Nephron (organoid): ENCODE results near the gene ABHD16B.

Experiments
- H3K27ac Mint-ChIP-seq, 3 experiments: 2 replicates each; pipeline ENCODE4 v1.8.0; 2020; ENCODE audit warnings: mixed read lengths in 3 of 3, mild to moderate bottlenecking in 2 of 3, moderate library complexity in 1 of 3
- H3K27me3 Mint-ChIP-seq: 2 replicates; pipeline ENCODE4 v1.8.0; 2021; ENCODE audit warnings: low read depth, mild to moderate bottlenecking, moderate library complexity, mixed read lengths
- H3K36me3 Mint-ChIP-seq: 2 replicates; pipeline ENCODE4 v1.8.0; 2020; ENCODE audit warnings: low read depth, mixed read lengths
- H3K4me1 Mint-ChIP-seq: 2 replicates; pipeline ENCODE4 v1.8.0; 2020; ENCODE audit warnings: mixed read lengths
- H3K4me3 Mint-ChIP-seq, 3 experiments: 2 replicates each; pipeline ENCODE4 v1.8.0; 2020; ENCODE audit warnings: mild to moderate bottlenecking in 3 of 3, mixed read lengths in 3 of 3, moderate library complexity in 2 of 3
- H3K9me3 Mint-ChIP-seq: 2 replicates; pipeline ENCODE4 v1.8.0; 2020; ENCODE audit warnings: mixed read lengths
- CTCF ChIP-seq, 3 experiments: fragments of 200-600 bp; sonication (generic); IDR thresholded peaks; one replicate each; pipeline ENCODE4 v1.5.0; 2021; ENCODE audit warnings: antibody characterized with exemption in 3 of 3; ENCODE audit not compliant: unreplicated experiment in 3 of 3

The ABHD16B gene

DNA sequence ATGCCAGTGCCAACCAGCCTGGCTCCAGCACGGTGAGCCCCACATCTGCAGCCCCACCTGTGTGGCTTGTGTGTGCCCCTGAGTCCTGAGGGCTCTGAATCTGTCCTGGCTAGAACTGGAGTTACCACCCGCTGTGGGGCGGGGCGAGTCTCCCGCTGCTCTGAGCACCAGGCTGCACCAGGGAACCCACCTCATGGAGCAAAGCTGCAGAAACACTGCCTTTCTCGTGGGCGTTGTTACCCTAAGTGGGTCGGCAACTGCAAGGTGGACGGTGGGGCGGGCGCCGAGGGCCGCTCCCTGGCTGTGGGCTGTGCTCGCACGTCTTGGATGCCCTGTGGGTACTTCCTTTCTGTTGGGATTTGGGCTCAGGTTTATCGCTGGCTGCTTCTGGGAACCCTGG, 17.5 kb upstream of the ABHD16B start:
- Mint-ChIP-seq H3K36me3 (no peaks in the 10 kb centered on the region), H3K9me3 (no peaks in the 10 kb centered on the region), H3K27me3 (no peaks in the 10 kb centered on the region), H3K4me3 (no peak overlapping the region), H3K4me1 (peaks cover 10% of the 10 kb centered on the region), H3K27ac (peak overlapping the region in 2 of 3 experiments; percentile 29 to 41)
- TF ChIP-seq CTCF (IDR thresholded peaks at IDR 0.05; ENCODE audit: unreplicated experiment in 3 of 3): no peak

DNA sequence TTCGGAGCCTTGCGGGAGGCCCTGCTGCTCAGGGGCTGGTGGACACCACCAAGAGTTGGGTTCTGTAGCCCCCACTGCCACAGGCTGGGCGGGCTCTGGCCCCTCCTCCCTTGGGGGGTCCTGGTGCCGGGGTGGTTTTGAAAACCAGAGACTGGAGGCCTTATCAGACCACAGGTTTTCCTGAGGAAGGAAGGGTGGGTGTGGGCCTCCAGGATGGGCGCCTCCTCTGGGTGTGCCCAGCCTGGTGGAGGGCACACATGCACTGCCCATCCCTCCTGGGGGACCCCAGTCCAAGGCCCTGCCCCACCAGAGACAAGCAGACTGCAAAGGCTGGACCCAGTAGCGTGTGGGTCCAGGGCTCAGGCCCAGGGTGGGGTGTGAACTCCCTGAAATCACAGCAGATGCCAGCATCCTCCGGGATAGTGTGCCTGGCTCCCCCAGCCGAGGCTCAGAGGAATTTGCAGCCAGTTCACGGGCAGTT, 16.7 kb upstream of the ABHD16B start:
- H3K4me3 Mint-ChIP-seq: no peak overlapping the region
- no peaks in the 10 kb centered on the region for H3K36me3 Mint-ChIP-seq
- H3K9me3 Mint-ChIP-seq: no peaks in the 10 kb centered on the region
- peak overlapping the region; percentile 33 to 80 (median 69) for H3K27ac Mint-ChIP-seq
- H3K27me3 Mint-ChIP-seq: no peaks in the 10 kb centered on the region
- TF ChIP-seq CTCF (IDR thresholded peaks at IDR 0.05; ENCODE audit: unreplicated experiment in 3 of 3): no peak
- peaks cover 10% of the 10 kb centered on the region for H3K4me1 Mint-ChIP-seq

DNA sequence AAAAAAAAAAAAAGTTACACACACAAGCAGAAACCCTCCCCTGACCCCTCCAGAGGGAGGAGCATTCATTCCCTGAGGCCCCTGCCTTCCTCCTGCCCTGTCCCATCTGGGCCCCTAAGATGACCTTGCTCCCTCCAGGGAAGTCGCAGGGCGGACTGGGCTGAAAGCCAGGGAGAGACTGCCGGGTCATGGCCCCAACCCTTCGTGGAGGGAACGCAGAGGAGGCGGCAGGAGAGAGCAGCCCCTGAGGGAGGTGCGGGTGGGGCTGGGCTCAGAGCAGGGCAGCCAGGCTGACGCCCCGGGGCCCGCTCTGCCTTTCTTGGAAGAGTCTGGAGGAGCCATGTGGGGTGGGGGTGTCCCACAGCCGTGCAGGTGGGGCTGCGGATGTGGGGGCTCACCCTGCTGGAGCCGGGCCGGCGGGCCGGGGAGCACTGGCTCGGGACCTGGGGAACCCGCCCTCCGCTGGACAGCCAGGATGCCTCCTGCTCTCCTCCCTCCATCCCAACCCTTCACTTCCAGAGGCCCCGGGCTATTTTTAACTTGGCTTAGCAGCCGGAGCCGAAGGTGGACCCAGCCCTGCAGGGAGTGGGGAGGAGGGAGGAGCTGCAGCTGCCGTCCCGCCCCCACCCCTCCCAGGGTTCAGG, 15.0 kb upstream of the ABHD16B start:
- no peak for TF ChIP-seq CTCF (IDR thresholded peaks at IDR 0.05; ENCODE audit: unreplicated experiment in 3 of 3)
- Mint-ChIP-seq H3K4me1 (peaks cover 13% of the 10 kb centered on the region), H3K27ac (peak overlapping the region; percentile 80 to 97 (median 95)), H3K9me3 (no peaks in the 10 kb centered on the region), H3K27me3 (no peaks in the 10 kb centered on the region), H3K4me3 (peak overlapping the region in 2 of 3 experiments; percentile 75 to 76), H3K36me3 (no peaks in the 10 kb centered on the region)

DNA sequence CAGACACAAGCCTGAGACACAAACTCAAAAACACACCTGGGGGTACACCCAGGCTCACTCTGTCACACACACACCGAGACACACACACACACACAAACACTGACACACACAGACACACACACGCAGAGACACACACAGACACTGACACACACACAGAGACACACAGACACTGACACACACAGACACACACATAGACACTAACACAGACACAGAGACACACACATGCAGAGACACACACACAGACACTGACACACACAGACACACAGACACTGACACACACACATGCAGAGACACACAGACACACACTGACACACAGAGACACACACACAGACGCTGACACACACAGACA, 14.4 kb upstream of the ABHD16B start:
- Mint-ChIP-seq H3K9me3 (no peaks in the 10 kb centered on the region), H3K27me3 (no peaks in the 10 kb centered on the region), H3K4me1 (peaks cover 14% of the 10 kb centered on the region), H3K4me3 (no peak overlapping the region), H3K36me3 (no peaks in the 10 kb centered on the region), H3K27ac (no peak overlapping the region)
- TF ChIP-seq CTCF (IDR thresholded peaks at IDR 0.05; ENCODE audit: unreplicated experiment in 3 of 3): no peak

GRCh38 chr20:63847237-63848002, 13.9 kb upstream of the ABHD16B start:
- Mint-ChIP-seq H3K27ac (no peak overlapping the region), H3K36me3 (no peaks in the 10 kb centered on the region), H3K4me1 (peaks cover 10% of the 10 kb centered on the region), H3K27me3 (no peaks in the 10 kb centered on the region), H3K4me3 (no peak overlapping the region), H3K9me3 (no peaks in the 10 kb centered on the region)
- TF ChIP-seq CTCF (IDR thresholded peaks at IDR 0.05; ENCODE audit: unreplicated experiment in 3 of 3): no peak
